ENCODE results near the gene WDR82. TPM values are rescaled to one million over a fixed set of nuclear protein-coding genes. Genes with fewer than 3 reads are reported as not detected.

WDR82 gene
- total and polyA plus RNA-seq, 2 donors (not counting 1 experiment from before 2014, with no cell fraction given), result 71.2 to 77.7 TPM

- peak within 1 kb of the TSS; percentile 46 to 67 (median 58) for H3K4me3 ChIP-seq (replicated peaks in 1 of 4; ENCODE audit: control extremely low read depth in 1 of 4, insufficient read depth in 1 of 4, low read depth in 3 of 4, low read length in 4 of 4)
- no peaks in the 10 kb centered on the region for H3K9me3 ChIP-seq (ENCODE audit: control insufficient read depth, insufficient read depth, low read depth, low read length)
- H3K4me1 ChIP-seq (ENCODE audit: control insufficient read depth, extremely low read depth, insufficient read depth, low read length), result peaks cover 5% of the 10 kb centered on the region
- H3K9ac ChIP-seq (ENCODE audit: insufficient read depth, low read length), result peak within 1 kb of the TSS; percentile 59
- peak within 1 kb of the TSS; percentile 92 for H3K4me2 ChIP-seq (ENCODE audit: extremely low read depth, insufficient read depth, low read length)
- peak; percentile 41 to 48 for DNase-seq (ENCODE audit: low read depth in 2 of 2)
- no peak for TF ChIP-seq CTCF (conservative IDR thresholded peaks at IDR 0.05 in 1 of 2, IDR thresholded peaks at IDR 0.05 in 1 of 2; ENCODE audit: low read depth in 1 of 2, low read length in 2 of 2)
- no peak for TF ChIP-seq EZH2 (IDR thresholded peaks at IDR 0.05; ENCODE audit: low read length, missing control alignments)
- H4K20me1 ChIP-seq (ENCODE audit: control insufficient read depth, extremely low read depth, insufficient read depth, low read length), result no peaks in the 10 kb centered on the region
- no peaks in the 10 kb centered on the region for H3K27me3 ChIP-seq (ENCODE audit: control insufficient read depth, insufficient read depth, low read length)
- no peaks in the 10 kb centered on the region for H3K79me2 ChIP-seq (ENCODE audit: control insufficient read depth, insufficient read depth, low read length)
- H3K36me3 ChIP-seq (ENCODE audit: control insufficient read depth, insufficient read depth, low read length), result peaks cover 12% of the 10 kb centered on the region
- H2AFZ ChIP-seq (ENCODE audit: low read length), result peak within 1 kb of the TSS; percentile 80
- H3K27ac ChIP-seq (ENCODE audit: insufficient read depth, low read length), result peak within 1 kb of the TSS; percentile 42
Measured at GRCh38 chr3:52245322-52246263, 32.9 kb downstream of the WDR82 start, which contains the start of gene PPM1M. PPM1M (plus strand) TSS chr3:52245759; CDS start chr3:52245825, 66 bp downstream.

DNA sequence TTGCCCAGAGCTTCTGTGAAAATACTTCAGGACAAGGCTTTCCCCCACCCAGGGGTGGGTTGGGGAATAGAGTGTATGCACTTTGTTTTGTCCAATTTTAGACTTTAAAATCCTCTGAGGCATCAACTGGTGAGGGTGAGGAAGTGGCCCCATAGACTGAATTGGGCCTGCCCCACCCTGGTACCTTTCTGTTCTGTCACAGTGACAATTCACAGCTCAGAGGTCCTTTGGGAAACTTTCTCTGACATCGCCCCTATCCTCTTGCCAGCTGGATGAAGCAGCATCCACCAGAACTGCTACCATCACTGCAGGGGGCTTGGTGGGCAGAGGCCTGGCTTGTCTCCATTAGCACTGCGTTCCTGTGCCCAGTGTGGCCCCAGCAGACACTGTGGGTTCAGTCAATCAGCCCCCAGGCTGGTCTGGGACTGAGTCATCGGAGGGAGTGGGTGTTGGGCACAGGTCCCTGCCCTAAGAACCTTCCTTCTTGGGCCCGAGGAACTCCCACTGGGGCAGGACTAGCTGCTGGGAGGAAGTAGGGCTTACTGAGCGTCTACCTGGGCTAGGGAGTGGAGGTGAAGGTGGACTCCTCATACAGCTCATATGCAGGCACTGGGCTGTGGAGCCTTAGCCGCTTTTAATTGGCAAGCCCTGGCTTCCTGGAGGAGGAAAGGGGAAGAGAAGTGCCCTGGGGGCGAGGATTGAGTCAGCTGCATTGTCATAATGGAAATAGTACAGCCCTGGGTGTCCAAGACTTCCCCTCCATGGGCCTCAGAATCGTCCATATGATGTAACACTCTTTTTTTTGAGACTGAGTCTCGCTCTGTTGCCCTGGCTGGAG is 34.4 kb downstream of the WDR82 start:
- H3K4me2 ChIP-seq (ENCODE audit: extremely low read depth, insufficient read depth, low read length), result no peak overlapping the region
- no peaks in the 10 kb centered on the region for H3K9me3 ChIP-seq (ENCODE audit: control insufficient read depth, insufficient read depth, low read depth, low read length)
- no peak overlapping the region for H2AFZ ChIP-seq (ENCODE audit: low read length)
- H4K20me1 ChIP-seq (ENCODE audit: control insufficient read depth, extremely low read depth, insufficient read depth, low read length), result no peaks in the 10 kb centered on the region
- H3K9ac ChIP-seq (ENCODE audit: insufficient read depth, low read length), result no peak overlapping the region
- peaks cover 8% of the 10 kb centered on the region for H3K36me3 ChIP-seq (ENCODE audit: control insufficient read depth, insufficient read depth, low read length)
- peak; percentile 19 for DNase-seq (ENCODE audit: low read depth in 2 of 2)
- no peak overlapping the region for H3K27ac ChIP-seq (ENCODE audit: insufficient read depth, low read length)
- no peak overlapping the region for H3K4me3 ChIP-seq (replicated peaks in 1 of 4; ENCODE audit: control extremely low read depth in 1 of 4, insufficient read depth in 1 of 4, low read depth in 3 of 4, low read length in 4 of 4)
- H3K4me1 ChIP-seq (ENCODE audit: control insufficient read depth, extremely low read depth, insufficient read depth, low read length), result peaks cover 12% of the 10 kb centered on the region
- TF ChIP-seq EZH2 (IDR thresholded peaks at IDR 0.05; ENCODE audit: low read length, missing control alignments) (no peak), CTCF (conservative IDR thresholded peaks at IDR 0.05 in 1 of 2, IDR thresholded peaks at IDR 0.05 in 1 of 2; ENCODE audit: low read depth in 1 of 2, low read length in 2 of 2) (no peak)
- peaks cover 1% of the 10 kb centered on the region for H3K79me2 ChIP-seq (ENCODE audit: control insufficient read depth, insufficient read depth, low read length)
- no peaks in the 10 kb centered on the region for H3K27me3 ChIP-seq (ENCODE audit: control insufficient read depth, insufficient read depth, low read length)

- Histone ChIP-seq H3K27me3 (ENCODE audit: control insufficient read depth, insufficient read depth, low read length) (no peaks in the 10 kb centered on the region), H3K4me2 (ENCODE audit: extremely low read depth, insufficient read depth, low read length) (no peak overlapping the region)
- TF ChIP-seq CTCF (conservative IDR thresholded peaks at IDR 0.05 in 1 of 2, IDR thresholded peaks at IDR 0.05 in 1 of 2; ENCODE audit: low read depth in 1 of 2, low read length in 2 of 2) (no peak), EZH2 (IDR thresholded peaks at IDR 0.05; ENCODE audit: low read length, missing control alignments) (no peak)
Measured at GRCh38 chr3:52242039-52242438, 36.4 kb downstream of the WDR82 start.

More at GRCh38 chr3:52242039-52242438, 36.4 kb downstream of the WDR82 start:
- H3K79me2 ChIP-seq (ENCODE audit: control insufficient read depth, insufficient read depth, low read length), result peaks cover 8% of the 10 kb centered on the region
- H3K27ac ChIP-seq (ENCODE audit: insufficient read depth, low read length), result no peak overlapping the region
- no peak for DNase-seq (ENCODE audit: low read depth in 2 of 2)
- H4K20me1 ChIP-seq (ENCODE audit: control insufficient read depth, extremely low read depth, insufficient read depth, low read length), result no peaks in the 10 kb centered on the region
- H3K4me1 ChIP-seq (ENCODE audit: control insufficient read depth, extremely low read depth, insufficient read depth, low read length), result peaks cover 21% of the 10 kb centered on the region
- no peaks in the 10 kb centered on the region for H3K9me3 ChIP-seq (ENCODE audit: control insufficient read depth, insufficient read depth, low read depth, low read length)
- peaks cover 2% of the 10 kb centered on the region for H3K36me3 ChIP-seq (ENCODE audit: control insufficient read depth, insufficient read depth, low read length)
- no peak overlapping the region for H3K4me3 ChIP-seq (replicated peaks in 1 of 4; ENCODE audit: control extremely low read depth in 1 of 4, insufficient read depth in 1 of 4, low read depth in 3 of 4, low read length in 4 of 4)
- no peak overlapping the region for H3K9ac ChIP-seq (ENCODE audit: insufficient read depth, low read length)
- H2AFZ ChIP-seq (ENCODE audit: low read length), result no peak overlapping the region

Data from fibroblast of lung (primary cell).